Lung microvascular endothelial cell (primary cell): ENCODE results near the gene STEAP1B. TPM values are rescaled to one million over a fixed set of nuclear protein-coding genes. Genes with fewer than 3 reads are reported as not detected.
"Not testable (repeated sequence)": the region's sequence is repeated elsewhere in the genome, so short reads cannot be mapped to it uniquely, and the experiment has no call there.

Source experiments
- DNase-seq, 2 donors: peaks; one replicate each; pipeline versions ENCODE4 v3.0.0 to v3.0.0-alpha.2; 2010; ENCODE audit warnings: low read depth in 2 of 2
- total RNA-seq: library from RNA; depleted of rRNA; stranded (reverse); fragments of >200 nt; gene quantifications from 2 replicates; pipeline ENCODE4 v1.2.1, GENCODE V29; 2014

Gene STEAP1B
- total RNA-seq: 2.2 and 8.1 TPM in 2 replicates

- peak; percentile 91 to 94 for DNase-seq
These were observed at the start of gene STEAP1B for GRCh38 chr7:22499888-22500689. TSS of gene STEAP1B (minus strand) at chr7:22500188. CDS start at chr7:22494855, 5,333 bp downstream.

GRCh38 chr7:22549051-22549450 lies 49.1 kb upstream of the STEAP1B start:
- DNase-seq: no peak

GRCh38 chr7:22548313-22548712 lies 48.3 kb upstream of the STEAP1B start:
- no peak for DNase-seq

- no peak for DNase-seq
These were observed 46.8 kb upstream of the STEAP1B start for GRCh38 chr7:22546769-22547168.

GRCh38 chr7:22545529-22545928 lies 45.5 kb upstream of the STEAP1B start:
- no peak for DNase-seq

GRCh38 chr7:22544245-22544644 lies 44.3 kb upstream of the STEAP1B start:
- DNase-seq: no peak

GRCh38 chr7:22543169-22543568 lies 43.2 kb upstream of the STEAP1B start:
- no peak for DNase-seq

GRCh38 chr7:22542669-22543068 lies 42.7 kb upstream of the STEAP1B start:
- no peak for DNase-seq

GRCh38 chr7:22542254-22542653 lies 42.3 kb upstream of the STEAP1B start:
- DNase-seq: no peak

GRCh38 chr7:22541789-22542188 lies 41.8 kb upstream of the STEAP1B start:
- DNase-seq: no peak

- not testable (repeated sequence) for DNase-seq
These were observed 28.5 kb upstream of the STEAP1B start for GRCh38 chr7:22528537-22528936.

GRCh38 chr7:22524353-22524947 lies 24.5 kb upstream of the STEAP1B start:
- not testable (repeated sequence) for DNase-seq

- DNase-seq: peak; percentile 29 to 41
These were observed 23.7 kb upstream of the STEAP1B start for GRCh38 chr7:22523478-22524352.

- DNase-seq: not testable (repeated sequence)
These were observed 19.6 kb upstream of the STEAP1B start for GRCh38 chr7:22519560-22519959.

GRCh38 chr7:22516950-22517349 lies 17.0 kb upstream of the STEAP1B start:
- DNase-seq: not testable (repeated sequence)

- not testable (repeated sequence) for DNase-seq
These were observed 15.0 kb upstream of the STEAP1B start for GRCh38 chr7:22514963-22515362.

- DNase-seq: not testable (repeated sequence)
These were observed 7.3 kb upstream of the STEAP1B start for GRCh38 chr7:22507320-22507719.

- peak in 1 of 2 donors; percentile 13 for DNase-seq
These were observed 6.5 kb upstream of the STEAP1B start for GRCh38 chr7:22506316-22507020.

- not testable (repeated sequence) for DNase-seq
These were observed 4.5 kb upstream of the STEAP1B start for GRCh38 chr7:22504519-22504918.

GRCh38 chr7:22502104-22502503 lies 2.1 kb upstream of the STEAP1B start:
- not testable (repeated sequence) for DNase-seq

GRCh38 chr7:22501336-22501735 lies 1.3 kb upstream of the STEAP1B start:
- peak; percentile 60 to 72 for DNase-seq
